HEK293 (cell line): Measurements from ENCODE around the gene UCHL3.
A peak's percentile ranks its signal among the peaks of the same experiment; 100 is the strongest.

Source experiments
- CTCF ChIA-PET: fragments of 350-600 bp; formaldehyde crosslinking; extraction: SDS; loops from one replicate; lab custom pipeline; 2021; ENCODE audit warnings: antibody characterized with exemption; lab: Yijun Ruan, JAX
- POLR2A ChIA-PET: fragments of 300-600 bp; formaldehyde crosslinking; extraction: SDS; loops from one replicate; lab custom pipeline; 2020; ENCODE audit warnings: antibody characterized with exemption, inconsistent platforms; lab: Yijun Ruan, JAX
- H3K27ac ChIP-seq: fragments of 200-500 bp; sonication (Bioruptor generic); 2 replicates; pipeline ENCODE4 v1.5.1; 2014; ENCODE audit warnings: low read depth, low read length, control low read depth, inconsistent platforms; ENCODE audit errors: extremely low read depth
- H3K36me3 ChIP-seq, 2 experiments: fragments of 200-500 bp in 1 of 2; sonication (Bioruptor generic) in 1 of 2; 1 replicate in 1 of 2; 2 replicates in 1 of 2; pipeline ENCODE4 v1.5.1; 2014 to 2017; ENCODE audit warnings: inconsistent platforms in 2 of 2, low read length in 2 of 2; ENCODE audit not compliant: control insufficient read depth in 2 of 2, insufficient read depth in 1 of 2
- H3K4me1 ChIP-seq: fragments of 200-500 bp; sonication (Bioruptor generic); 2 replicates; pipeline ENCODE4 v1.5.1; 2014; ENCODE audit warnings: mild to moderate bottlenecking, low read length, inconsistent platforms; ENCODE audit not compliant: control insufficient read depth, insufficient read depth
- H3K4me3 ChIP-seq: 2 replicates; pipeline ENCODE4 v1.5.1; 2011; ENCODE audit warnings: low read depth, mild to moderate bottlenecking, control low read depth, low read length, moderate library complexity
- H3K9me3 ChIP-seq: fragments of 200-500 bp; sonication (Bioruptor generic); 2 replicates; pipeline ENCODE4 v1.5.1; 2014; ENCODE audit warnings: low read depth, low read length, inconsistent platforms; ENCODE audit not compliant: control insufficient read depth, insufficient read depth
- KLF16 ChIP-seq: fragments of 450-650 bp; formaldehyde crosslinking; IDR thresholded peaks from 2 replicates; pipeline ENCODE4 v1.5.1; 2017; ENCODE audit warnings: missing biosample characterization, missing genetic modification characterization
- TRIM28 ChIP-seq: IDR thresholded peaks from 2 replicates; pipeline ENCODE4 v1.6.1; 2011; ENCODE audit warnings: low read length, control low read depth, borderline replicate concordance
- YY2 ChIP-seq: fragments of 450-650 bp; formaldehyde crosslinking; IDR thresholded peaks from 2 replicates; pipeline ENCODE4 v1.5.1; 2016; ENCODE audit warnings: missing biosample characterization, missing genetic modification characterization
- ZBTB7A ChIP-seq: fragments of 450-650 bp; formaldehyde crosslinking; IDR thresholded peaks from 2 replicates; pipeline ENCODE4 v1.5.1; 2016; ENCODE audit warnings: low read depth, missing biosample characterization, missing genetic modification characterization
- ZFP3 ChIP-seq: fragments of 450-650 bp; formaldehyde crosslinking; IDR thresholded peaks from 2 replicates; pipeline ENCODE4 v1.5.1; 2016; ENCODE audit warnings: low read depth, missing biosample characterization, missing genetic modification characterization
- ZNF10 ChIP-seq: fragments of 450-650 bp; formaldehyde crosslinking; IDR thresholded peaks from 2 replicates; pipeline ENCODE4 v1.5.1; 2017; ENCODE audit warnings: missing biosample characterization, missing genetic modification characterization
- ZNF146 ChIP-seq: fragments of 450-650 bp; formaldehyde crosslinking; IDR thresholded peaks from 2 replicates; pipeline ENCODE4 v1.5.1; 2016; ENCODE audit warnings: missing biosample characterization, missing genetic modification characterization
- ZNF169 ChIP-seq: fragments of 450-650 bp; formaldehyde crosslinking; IDR thresholded peaks from 2 replicates; pipeline ENCODE4 v1.5.1; 2016; ENCODE audit warnings: missing biosample characterization, missing genetic modification characterization
- ZNF175 ChIP-seq: fragments of 450-650 bp; formaldehyde crosslinking; IDR thresholded peaks from 2 replicates; pipeline ENCODE4 v1.5.1; 2016; ENCODE audit warnings: missing biosample characterization, missing genetic modification characterization
- ZNF223 ChIP-seq: fragments of 450-650 bp; formaldehyde crosslinking; IDR thresholded peaks from 2 replicates; pipeline ENCODE4 v1.5.1; 2016; ENCODE audit warnings: missing biosample characterization, missing genetic modification characterization
- ZNF26 ChIP-seq: fragments of 450-650 bp; formaldehyde crosslinking; IDR thresholded peaks from 2 replicates; pipeline ENCODE4 v1.5.1; 2016; ENCODE audit warnings: missing biosample characterization, missing genetic modification characterization
- ZNF292 ChIP-seq: fragments of 450-650 bp; formaldehyde crosslinking; IDR thresholded peaks from 2 replicates; pipeline ENCODE4 v1.5.1; 2016; ENCODE audit warnings: low read depth, missing biosample characterization, missing genetic modification characterization, borderline replicate concordance
- ZNF391 ChIP-seq: fragments of 450-650 bp; formaldehyde crosslinking; IDR thresholded peaks from 2 replicates; pipeline ENCODE4 v1.5.1; 2016; ENCODE audit warnings: low read depth, missing biosample characterization, missing genetic modification characterization, borderline replicate concordance
- ZNF394 ChIP-seq: fragments of 450-650 bp; formaldehyde crosslinking; IDR thresholded peaks from 2 replicates; pipeline ENCODE4 v1.5.1; 2016; ENCODE audit warnings: missing biosample characterization, missing genetic modification characterization, mild to moderate bottlenecking, moderate library complexity, borderline replicate concordance
- ZNF473 ChIP-seq: fragments of 450-650 bp; formaldehyde crosslinking; IDR thresholded peaks from 2 replicates; pipeline ENCODE4 v1.5.1; 2017; ENCODE audit warnings: missing biosample characterization, missing genetic modification characterization
- ZNF488 ChIP-seq: fragments of 450-650 bp; formaldehyde crosslinking; IDR thresholded peaks from 2 replicates; pipeline ENCODE4 v1.5.1; 2016; ENCODE audit warnings: missing biosample characterization, missing genetic modification characterization
- ZNF510 ChIP-seq: fragments of 450-650 bp; formaldehyde crosslinking; IDR thresholded peaks from 2 replicates; pipeline ENCODE4 v1.5.1; 2018; ENCODE audit warnings: mild to moderate bottlenecking, missing genetic modification characterization, missing biosample characterization; ENCODE audit not compliant: insufficient replicate concordance
- ZNF571 ChIP-seq: fragments of 450-650 bp; formaldehyde crosslinking; IDR thresholded peaks from 2 replicates; pipeline ENCODE4 v1.5.0; 2017; ENCODE audit warnings: missing biosample characterization, missing genetic modification characterization
- ZNF623 ChIP-seq: fragments of 450-650 bp; formaldehyde crosslinking; IDR thresholded peaks from 2 replicates; pipeline ENCODE4 v1.5.1; 2016; ENCODE audit warnings: missing biosample characterization, missing genetic modification characterization
- ZNF654 ChIP-seq: fragments of 450-650 bp; formaldehyde crosslinking; IDR thresholded peaks from 2 replicates; pipeline ENCODE4 v1.5.1; 2016; ENCODE audit warnings: low read depth, missing biosample characterization, missing genetic modification characterization
- ZNF664 ChIP-seq: fragments of 450-650 bp; formaldehyde crosslinking; IDR thresholded peaks from 2 replicates; pipeline ENCODE4 v1.5.1; 2016; ENCODE audit warnings: missing biosample characterization, missing genetic modification characterization
- ZNF701 ChIP-seq: fragments of 450-650 bp; formaldehyde crosslinking; IDR thresholded peaks from 2 replicates; pipeline ENCODE4 v1.5.1; 2016; ENCODE audit warnings: missing biosample characterization, missing genetic modification characterization
- ZNF707 ChIP-seq: fragments of 450-650 bp; formaldehyde crosslinking; IDR thresholded peaks from 2 replicates; pipeline ENCODE4 v1.5.1; 2016; ENCODE audit warnings: missing biosample characterization, missing genetic modification characterization
- ZNF837 ChIP-seq: fragments of 450-650 bp; formaldehyde crosslinking; IDR thresholded peaks from 2 replicates; pipeline ENCODE4 v1.5.1; 2016; ENCODE audit warnings: missing biosample characterization, missing genetic modification characterization
- TF ChIP-seq, protein P1 (sequence below): fragments of 450-650 bp; formaldehyde crosslinking; IDR thresholded peaks from 2 replicates; pipeline ENCODE4 v1.5.1; 2017; ENCODE audit warnings: missing biosample characterization, missing genetic modification characterization

The UCHL3 gene

DNA sequence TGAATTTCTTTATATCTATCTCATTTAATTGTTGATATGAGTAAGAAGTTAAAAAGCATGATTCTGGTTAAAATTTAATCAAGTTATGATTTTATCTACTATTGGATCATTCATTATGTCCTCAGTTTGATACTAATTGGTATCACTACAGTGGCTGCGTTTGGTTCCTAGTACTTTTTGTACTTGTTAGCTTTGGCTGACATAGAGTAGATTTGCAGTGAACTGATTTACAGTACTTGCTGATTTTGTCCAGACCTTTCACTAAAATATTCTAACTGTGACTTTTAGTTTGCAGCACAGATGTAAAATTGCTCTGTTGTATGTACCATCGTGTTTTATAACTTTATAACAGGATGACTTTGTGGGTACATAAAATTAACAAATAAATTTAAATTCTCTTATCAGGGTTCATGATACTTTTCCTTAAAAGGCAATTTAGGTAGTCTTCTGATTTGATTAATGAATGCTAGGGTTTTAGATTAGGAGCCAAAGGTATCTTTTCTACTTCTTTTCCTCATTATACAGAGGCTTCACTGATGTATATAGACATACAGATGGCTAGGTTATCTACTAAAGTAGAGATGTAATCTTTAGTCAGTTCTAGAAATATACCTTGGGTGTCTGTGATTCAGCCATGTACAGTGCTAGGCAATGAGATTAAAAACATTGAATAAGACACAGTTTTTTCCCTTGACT is 8.7 kb downstream of the UCHL3 start:
- Histone ChIP-seq H3K9me3 (no peaks in the 10 kb centered on the region), H3K27ac (no peak overlapping the region), H3K36me3 (peaks cover 2 to 39% of the 10 kb centered on the region in 2 experiments; a peak in 1 of 3 replicates), H3K4me1 (no peaks in the 10 kb centered on the region), H3K4me3 (no peak overlapping the region)
- POLR2A ChIA-PET, result no interaction called here
- no peak for TF ChIP-seq ZNF488 (tag by site-specific recombination)
- peak; percentile 84 for TF ChIP-seq ZNF664 (tag by site-specific recombination)
- CTCF ChIA-PET, result interaction anchor here (0.5 to 1.3 kb wide), 2 partner anchors 76 to 103 kb away, joined by 4 to 7 read pairs; partner anchors contain the start of gene TBC1D4

- no peak overlapping the region for H3K27ac ChIP-seq
- POLR2A ChIA-PET, result no interaction called here
- H3K4me3 ChIP-seq, result no peak overlapping the region
- peaks cover 3 to 59% of the 10 kb centered on the region in 2 experiments for H3K36me3 ChIP-seq
- no peak for TF ChIP-seq ZNF10
- TF ChIP-seq, protein P1, sequence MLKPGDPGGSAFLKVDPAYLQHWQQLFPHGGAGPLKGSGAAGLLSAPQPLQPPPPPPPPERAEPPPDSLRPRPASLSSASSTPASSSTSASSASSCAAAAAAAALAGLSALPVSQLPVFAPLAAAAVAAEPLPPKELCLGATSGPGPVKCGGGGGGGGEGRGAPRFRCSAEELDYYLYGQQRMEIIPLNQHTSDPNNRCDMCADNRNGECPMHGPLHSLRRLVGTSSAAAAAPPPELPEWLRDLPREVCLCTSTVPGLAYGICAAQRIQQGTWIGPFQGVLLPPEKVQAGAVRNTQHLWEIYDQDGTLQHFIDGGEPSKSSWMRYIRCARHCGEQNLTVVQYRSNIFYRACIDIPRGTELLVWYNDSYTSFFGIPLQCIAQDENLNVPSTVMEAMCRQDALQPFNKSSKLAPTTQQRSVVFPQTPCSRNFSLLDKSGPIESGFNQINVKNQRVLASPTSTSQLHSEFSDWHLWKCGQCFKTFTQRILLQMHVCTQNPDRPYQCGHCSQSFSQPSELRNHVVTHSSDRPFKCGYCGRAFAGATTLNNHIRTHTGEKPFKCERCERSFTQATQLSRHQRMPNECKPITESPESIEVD (tag by site-specific recombination), result peak; percentile 35; the same call in 1 of the 2 replicates
- peak; percentile 33 for TF ChIP-seq ZNF654
- no peak for TF ChIP-seq ZNF391 (tag by site-specific recombination)
- TF ChIP-seq ZNF169 (tag by site-specific recombination), result no peak
- TF ChIP-seq, all 188 proteins: peak for 2
- Histone ChIP-seq H3K4me1 (no peaks in the 10 kb centered on the region), H3K9me3 (no peaks in the 10 kb centered on the region)
- CTCF ChIA-PET, result interaction anchor here (0.7 kb wide), 1 partner anchor 362 kb away, joined by 3 read pairs; no protein-coding TSS in a partner anchor
Observed at GRCh38 chr13:75566658-75567057, 17.1 kb downstream of the UCHL3 start.

DNA sequence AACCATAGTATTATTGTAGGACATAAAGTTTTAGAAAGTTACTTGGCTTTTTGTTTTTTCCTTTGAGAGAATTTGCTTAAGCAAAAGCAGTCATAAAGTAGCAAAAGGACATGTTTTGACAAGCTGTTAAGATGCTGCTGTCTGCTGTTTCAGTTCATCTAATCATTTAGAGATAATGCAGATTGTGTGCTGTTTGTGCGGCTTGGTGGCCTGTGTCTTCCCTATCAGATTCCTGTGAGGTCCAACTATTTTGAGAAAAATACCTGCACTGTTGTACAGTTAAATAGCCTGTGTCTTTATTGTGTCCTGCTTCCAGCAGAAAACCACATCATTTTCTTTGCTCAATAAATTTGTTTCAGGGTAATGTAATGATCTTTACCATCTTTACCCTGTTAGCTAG is 20.0 kb downstream of the UCHL3 start:
- no peaks in the 10 kb centered on the region for H3K4me1 ChIP-seq
- peaks cover 0 to 74% of the 10 kb centered on the region in 2 experiments for H3K36me3 ChIP-seq
- no peaks in the 10 kb centered on the region for H3K9me3 ChIP-seq
- H3K4me3 ChIP-seq, result no peak overlapping the region
- CTCF ChIA-PET, result interaction anchor here (1.5 kb wide), 1 partner anchor 126 kb away, joined by 5 read pairs; no protein-coding TSS in a partner anchor
- TF ChIP-seq ZNF292 (tag by site-specific recombination), result no peak
- TF ChIP-seq, all 188 proteins: peak for 0
- POLR2A ChIA-PET, result no interaction called here
- no peak overlapping the region for H3K27ac ChIP-seq

- Histone ChIP-seq H3K4me1 (no peaks in the 10 kb centered on the region), H3K36me3 (peaks cover 0 to 39% of the 10 kb centered on the region in 2 experiments; a peak in 2 of 3 replicates), H3K27ac (no peak overlapping the region), H3K4me3 (no peak overlapping the region), H3K9me3 (no peaks in the 10 kb centered on the region)
- POLR2A ChIA-PET, result no interaction called here
- CTCF ChIA-PET, result interaction anchor here (0.7 kb wide), 1 partner anchor 687 kb away, joined by 3 read pairs; no protein-coding TSS in a partner anchor
- TF ChIP-seq ZNF26 (tag by site-specific recombination), result no peak
- no peak for TF ChIP-seq ZNF394 (tag by site-specific recombination)
- TF ChIP-seq TRIM28, result no peak
- no peak for TF ChIP-seq ZNF623 (tag by site-specific recombination)
- no peak for TF ChIP-seq ZFP3
- no peak for TF ChIP-seq ZNF510 (tag by site-specific recombination)
- no peak for TF ChIP-seq ZNF707 (tag by site-specific recombination)
- TF ChIP-seq ZNF837 (tag by site-specific recombination), result no peak
- no peak for TF ChIP-seq YY2 (tag by site-specific recombination)
- no peak for TF ChIP-seq ZNF146 (tag by site-specific recombination)
- TF ChIP-seq ZNF223 (tag by site-specific recombination), result no peak
- no peak for TF ChIP-seq KLF16 (tag by site-specific recombination)
- TF ChIP-seq ZNF701 (tag by site-specific recombination), result no peak
- TF ChIP-seq ZNF473 (tag by site-specific recombination), result no peak
- no peak for TF ChIP-seq ZNF571
- TF ChIP-seq ZBTB7A (tag by site-specific recombination), result no peak
- no peak for TF ChIP-seq ZNF175 (tag by site-specific recombination)
Observed at GRCh38 chr13:75579529-75579928, 29.9 kb downstream of the UCHL3 start.
